GM12865 (cell line): ENCODE results near the gene RRP8.

Experiments used
- DNase-seq: peaks from one replicate; pipeline ENCODE4 v3.0.0; 2010; ENCODE audit warnings: low read depth
- H3K4me3 ChIP-seq: 2 replicates; pipeline ENCODE4 v1.5.1; 2011; ENCODE audit warnings: mild to moderate bottlenecking, low read depth, low read length, control low read depth
- CTCF ChIP-seq: IDR thresholded peaks from 2 replicates; pipeline ENCODE4 v1.5.1; 2011; ENCODE audit warnings: low read length, control low read depth, low read depth, inconsistent platforms; ENCODE audit not compliant: insufficient read depth; ENCODE audit errors: missing control alignments

The RRP8 gene

GRCh38 chr11:6559369-6559768 is 44.0 kb downstream of the RRP8 start:
- no peak overlapping the region for H3K4me3 ChIP-seq
- TF ChIP-seq CTCF = no peak
- DNase-seq = no peak

GRCh38 chr11:6557761-6558674 is 45.4 kb downstream of the RRP8 start:
- DNase-seq = no peak
- TF ChIP-seq CTCF = no peak
- no peak overlapping the region for H3K4me3 ChIP-seq

GRCh38 chr11:6557063-6557462 is 46.4 kb downstream of the RRP8 start:
- TF ChIP-seq CTCF = no peak
- no peak overlapping the region for H3K4me3 ChIP-seq
- no peak for DNase-seq

- no peak overlapping the region for H3K4me3 ChIP-seq
- no peak for DNase-seq
- no peak for TF ChIP-seq CTCF
Observed at GRCh38 chr11:6556139-6556949, 47.1 kb downstream of the RRP8 start.

- TF ChIP-seq CTCF = no peak
- no peak overlapping the region for H3K4me3 ChIP-seq
- no peak for DNase-seq
Observed at GRCh38 chr11:6554828-6555706, 48.3 kb downstream of the RRP8 start.

GRCh38 chr11:6553634-6554033 is 49.8 kb downstream of the RRP8 start:
- no peak for DNase-seq
- TF ChIP-seq CTCF = no peak

More at GRCh38 chr11:6553634-6554033, 49.8 kb downstream of the RRP8 start:
- no peak overlapping the region for H3K4me3 ChIP-seq
